Thyroid gland (tissue), 4 donors: ENCODE data around the gene COL23A1. TPM values are rescaled to one million over a fixed set of nuclear protein-coding genes. Genes with fewer than 3 reads are reported as not detected.

Experiments used
- DNase-seq, 2 donors: peaks; one replicate each; pipeline ENCODE4 v3.0.0-alpha.2; 2019
- H3K27ac ChIP-seq, 3 donors: fragments of 200-600 bp; sonication (generic); 1 replicate in 2 of 3; 2 replicates in 1 of 3; pipeline ENCODE4 v1.5.1; 2016 to 2019; ENCODE audit warnings: mild to moderate bottlenecking in 1 of 3, moderate library complexity in 1 of 3
- H3K27me3 ChIP-seq: fragments of 200-600 bp; sonication (generic); one replicate; pipeline ENCODE4 v1.5.1; 2019
- H3K36me3 ChIP-seq, 2 donors: fragments of 200-600 bp; sonication (generic); one replicate each; pipeline ENCODE4 v1.5.1; 2016 to 2019
- H3K4me1 ChIP-seq, 2 donors: fragments of 200-600 bp; sonication (generic); one replicate each; pipeline ENCODE4 v1.5.1; 2017 to 2019
- H3K4me3 ChIP-seq, 3 donors: fragments of 200-600 bp; sonication (generic); replicated peaks in 1 of 3; 1 replicate in 2 of 3; 2 replicates in 1 of 3; pipeline ENCODE4 v1.5.1; 2016; ENCODE audit warnings: mild to moderate bottlenecking in 1 of 3
- H3K9me3 ChIP-seq: fragments of 200-600 bp; sonication (generic); one replicate; pipeline ENCODE4 v1.5.1; 2017
- POLR2A ChIP-seq, 2 donors: fragments of 450-650 bp; IDR thresholded peaks; one replicate each; pipeline ENCODE4 v1.6.1; 2017; ENCODE audit warnings: antibody characterized with exemption in 2 of 2, mild to moderate bottlenecking in 2 of 2, moderate library complexity in 1 of 2
- WGBS, 2 donors: methylation state at CpG; one replicate each; pipeline ENCODE4 v1.1.5; 2017; 5-methylcytosine and 5-hydroxymethylcytosine counted together
- intact Hi-C: fragments of 100-400 bp; cut with DNase I; formaldehyde crosslinking; loops from one replicate; pipeline ENCODE4 v1.15.1; 2023
- total RNA-seq, 4 donors: library from RNA; depleted of rRNA; stranded (reverse); fragments of >200 nt; gene quantifications; one replicate each; pipeline ENCODE4 v1.2.3, GENCODE V29; 2016
- TF ChIP-seq, protein P1 (sequence below), 6 experiments: fragments of 200-600 bp in 3 of 6; fragments of 450-650 bp in 3 of 6; sonication (generic) in 3 of 6; IDR thresholded peaks; one replicate each; pipeline ENCODE4 v1.5.1; 2016 to 2019; ENCODE audit warnings: antibody characterized with exemption in 6 of 6, mild to moderate bottlenecking in 2 of 6, inconsistent platforms in 1 of 6, moderate library complexity in 1 of 6

COL23A1 gene
- total RNA-seq, 4 donors from 2014 or later, result 76.6 to 108 (median 95.7) TPM

DNA sequence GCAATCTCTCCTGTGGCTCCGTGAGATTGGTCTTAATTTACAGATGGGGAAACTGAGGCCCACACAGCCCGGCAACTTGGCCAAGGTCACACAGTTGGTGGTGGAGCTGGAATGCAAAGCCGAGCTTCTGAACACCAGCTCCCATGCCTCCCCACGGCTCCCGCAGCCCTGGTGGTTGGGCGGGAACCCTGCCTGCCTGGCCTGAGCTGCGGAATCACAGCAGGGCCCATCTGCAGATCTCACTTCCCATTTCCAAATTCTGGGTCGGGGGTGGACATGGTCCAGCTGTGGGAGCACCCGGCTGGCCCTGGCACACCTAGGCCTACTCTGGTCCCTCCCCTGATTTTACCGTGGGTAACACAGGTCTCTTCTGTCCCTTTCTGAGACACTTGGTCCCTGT lies 322.3 kb downstream of the COL23A1 start:
- no peak overlapping the region for H3K4me3 ChIP-seq
- WGBS, 2 donors, result 83 to 85% methylated on average over 4 to 9 of the region's 10 CpGs
- H3K9me3 ChIP-seq, result no peaks in the 10 kb centered on the region
- no peaks in the 10 kb centered on the region for H3K36me3 ChIP-seq
- H3K27ac ChIP-seq, result no peak overlapping the region
- no peak for TF ChIP-seq POLR2A (IDR thresholded peaks at IDR 0.05)
- TF ChIP-seq, protein P1, sequence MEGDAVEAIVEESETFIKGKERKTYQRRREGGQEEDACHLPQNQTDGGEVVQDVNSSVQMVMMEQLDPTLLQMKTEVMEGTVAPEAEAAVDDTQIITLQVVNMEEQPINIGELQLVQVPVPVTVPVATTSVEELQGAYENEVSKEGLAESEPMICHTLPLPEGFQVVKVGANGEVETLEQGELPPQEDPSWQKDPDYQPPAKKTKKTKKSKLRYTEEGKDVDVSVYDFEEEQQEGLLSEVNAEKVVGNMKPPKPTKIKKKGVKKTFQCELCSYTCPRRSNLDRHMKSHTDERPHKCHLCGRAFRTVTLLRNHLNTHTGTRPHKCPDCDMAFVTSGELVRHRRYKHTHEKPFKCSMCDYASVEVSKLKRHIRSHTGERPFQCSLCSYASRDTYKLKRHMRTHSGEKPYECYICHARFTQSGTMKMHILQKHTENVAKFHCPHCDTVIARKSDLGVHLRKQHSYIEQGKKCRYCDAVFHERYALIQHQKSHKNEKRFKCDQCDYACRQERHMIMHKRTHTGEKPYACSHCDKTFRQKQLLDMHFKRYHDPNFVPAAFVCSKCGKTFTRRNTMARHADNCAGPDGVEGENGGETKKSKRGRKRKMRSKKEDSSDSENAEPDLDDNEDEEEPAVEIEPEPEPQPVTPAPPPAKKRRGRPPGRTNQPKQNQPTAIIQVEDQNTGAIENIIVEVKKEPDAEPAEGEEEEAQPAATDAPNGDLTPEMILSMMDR (IDR thresholded peaks at IDR 0.05), result no peak
- H3K4me1 ChIP-seq, result peaks cover 6 to 13% of the 10 kb centered on the region in 2 donors
- intact Hi-C loops, result no loop called here
- no peak for DNase-seq
- H3K27me3 ChIP-seq, result no peaks in the 10 kb centered on the region

DNA sequence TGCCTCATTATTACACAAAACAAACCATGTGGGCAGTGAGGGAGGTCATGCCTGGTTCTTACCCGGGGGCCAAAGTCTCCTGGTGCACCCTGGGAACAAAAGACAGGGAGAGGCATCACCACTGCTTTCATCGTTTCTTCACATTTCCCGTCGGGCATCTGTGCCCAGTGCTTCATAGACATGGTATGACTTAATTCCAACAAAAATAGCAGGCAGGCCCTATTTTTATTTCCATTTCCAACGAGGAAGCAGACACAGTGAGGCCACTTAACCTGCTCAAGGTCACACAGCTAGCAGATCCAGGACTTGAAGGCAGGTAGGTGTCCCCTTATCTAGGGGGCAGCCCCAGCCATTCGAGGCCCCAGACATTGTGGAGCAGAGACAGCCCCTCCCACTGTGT lies 322.9 kb downstream of the COL23A1 start:
- WGBS, 2 donors, result 65 to 68% methylated on average over 6 of the region's 6 CpGs
- TF ChIP-seq, protein P1 (IDR thresholded peaks at IDR 0.05), result no peak
- TF ChIP-seq POLR2A (IDR thresholded peaks at IDR 0.05), result no peak
- Histone ChIP-seq H3K9me3 (no peaks in the 10 kb centered on the region), H3K4me3 (no peak overlapping the region), H3K27ac (no peak overlapping the region), H3K4me1 (peaks cover 5 to 6% of the 10 kb centered on the region in 2 donors), H3K27me3 (no peaks in the 10 kb centered on the region), H3K36me3 (no peaks in the 10 kb centered on the region)
- intact Hi-C loops, result no loop called here
- no peak for DNase-seq

DNA sequence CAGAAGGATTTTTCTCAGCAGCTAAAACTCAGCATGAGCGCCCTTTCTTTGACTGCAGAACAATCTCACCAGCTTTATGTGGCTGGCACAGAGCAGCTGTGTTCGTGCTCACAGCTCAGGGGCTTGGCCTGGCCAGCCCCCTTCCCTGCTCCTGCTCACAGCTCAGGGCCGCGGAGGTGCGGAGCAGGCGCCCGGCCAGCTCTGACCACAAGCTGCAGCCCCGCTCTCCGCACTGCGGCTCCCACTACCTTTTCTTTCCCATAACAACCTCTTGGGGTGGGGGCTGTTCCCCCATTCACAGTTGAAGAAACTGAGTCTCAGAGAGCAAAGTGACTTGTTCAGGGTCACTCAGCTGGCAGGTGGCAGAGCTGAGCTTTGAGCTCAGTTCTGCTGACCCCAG lies 323.6 kb downstream of the COL23A1 start:
- Histone ChIP-seq H3K4me1 (no peaks in the 10 kb centered on the region), H3K27me3 (no peaks in the 10 kb centered on the region), H3K36me3 (no peaks in the 10 kb centered on the region), H3K4me3 (no peak overlapping the region), H3K9me3 (no peaks in the 10 kb centered on the region), H3K27ac (no peak overlapping the region)
- WGBS, 2 donors, result 93 to 98% methylated on average over 8 to 10 of the region's 10 CpGs
- TF ChIP-seq, protein P1 (IDR thresholded peaks at IDR 0.05), result no peak
- TF ChIP-seq POLR2A (IDR thresholded peaks at IDR 0.05), result no peak
- DNase-seq, result no peak
- intact Hi-C loops, result no loop called here

DNA sequence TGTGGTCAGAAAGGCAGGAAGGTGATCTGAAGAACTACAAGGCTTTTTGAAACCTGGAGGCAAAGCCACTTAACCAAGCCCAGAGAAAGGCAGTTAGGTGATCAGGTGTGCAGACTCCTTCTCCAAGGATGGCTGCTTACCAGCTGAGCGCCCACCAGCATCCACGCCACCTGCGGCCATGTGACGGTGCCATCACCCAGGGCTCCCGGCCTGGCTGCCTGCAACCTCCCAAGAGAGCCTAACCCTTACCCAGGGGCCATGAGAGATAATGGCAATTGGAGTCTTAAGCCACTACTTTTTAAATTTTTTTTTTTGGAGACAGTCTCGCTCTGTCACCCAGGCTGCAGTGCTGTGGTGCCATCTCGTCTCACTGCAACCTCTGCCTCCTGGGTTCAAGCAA lies 324.4 kb downstream of the COL23A1 start:
- Histone ChIP-seq H3K9me3 (no peaks in the 10 kb centered on the region), H3K4me3 (no peak overlapping the region), H3K4me1 (no peaks in the 10 kb centered on the region), H3K36me3 (no peaks in the 10 kb centered on the region), H3K27me3 (no peaks in the 10 kb centered on the region), H3K27ac (no peak overlapping the region)
- intact Hi-C loops, result no loop called here
- DNase-seq, result no peak
- 95 to 99% methylated on average over 7 of the region's 7 CpGs for WGBS, 2 donors
- no peak for TF ChIP-seq POLR2A (IDR thresholded peaks at IDR 0.05)
- TF ChIP-seq, protein P1 (IDR thresholded peaks at IDR 0.05), result no peak

DNA sequence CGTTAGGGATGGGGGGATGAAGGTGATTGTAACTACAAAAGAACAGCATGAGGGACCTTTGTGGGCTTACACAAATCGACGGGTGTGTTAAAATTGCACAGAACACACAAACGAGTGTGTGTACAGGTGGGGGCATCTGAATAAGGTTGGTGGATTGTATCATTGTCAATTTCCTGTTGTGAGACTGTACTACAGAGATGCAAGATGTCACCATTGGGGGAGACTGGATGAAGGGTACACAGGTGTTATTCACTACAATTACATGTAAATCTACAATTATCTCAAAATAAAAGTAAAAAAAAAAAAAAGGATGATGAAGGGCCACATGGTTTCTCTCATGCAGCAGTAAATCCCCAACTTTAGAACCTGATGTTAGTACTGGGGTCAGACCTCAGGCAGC lies 326.1 kb downstream of the COL23A1 start:
- H3K4me3 ChIP-seq, result no peak overlapping the region
- H3K27me3 ChIP-seq, result no peaks in the 10 kb centered on the region
- TF ChIP-seq, protein P1 (IDR thresholded peaks at IDR 0.05), result no peak
- no peak for TF ChIP-seq POLR2A (IDR thresholded peaks at IDR 0.05)
- intact Hi-C loops, result no loop called here
- H3K27ac ChIP-seq, result no peak overlapping the region
- no peak for DNase-seq
- 91 to 95% methylated on average over 4 of the region's 4 CpGs for WGBS, 2 donors
- no peaks in the 10 kb centered on the region for H3K36me3 ChIP-seq
- H3K9me3 ChIP-seq, result no peaks in the 10 kb centered on the region
- H3K4me1 ChIP-seq, result no peaks in the 10 kb centered on the region
